Left lung (tissue), 10 donors: Measurements from ENCODE around the gene NDUFV2. TPM values are rescaled to one million over a fixed set of nuclear protein-coding genes. Genes with fewer than 3 reads are reported as not detected.
"Not testable (repeated sequence)": the region's sequence is repeated elsewhere in the genome, so short reads cannot be mapped to it uniquely, and the experiment has no call there.

Experiments used
- ATAC-seq: fragments of 200-7000 bp; cut with Tn5 transposase; one replicate; pipeline ENCODE4 v1.9.1; 2020; ENCODE audit warnings: moderate library complexity
- DNase-seq, 4 donors: peaks; one replicate each; pipeline ENCODE4 v3.0.0-alpha.2; 2013 to 2020
- H3K27ac ChIP-seq, 2 donors: fragments of 200-600 bp; sonication (generic) in 1 of 2; one replicate each; pipeline versions ENCODE4 v1.5.0 to v1.8.0; 2020 to 2021
- H3K27me3 ChIP-seq, 2 donors: fragments of 200-600 bp; sonication (generic) in 1 of 2; one replicate each; pipeline versions ENCODE4 v1.5.0 to v1.8.0; 2020 to 2021
- H3K36me3 ChIP-seq, 2 donors: fragments of 200-600 bp; sonication (generic) in 1 of 2; one replicate each; pipeline versions ENCODE4 v1.5.0 to v1.8.0; 2020 to 2021
- H3K4me1 ChIP-seq, 2 donors: fragments of 200-600 bp; one replicate each; pipeline ENCODE4 v1.8.0; 2021
- H3K4me3 ChIP-seq, 2 donors: fragments of 200-600 bp; sonication (generic) in 1 of 2; one replicate each; pipeline versions ENCODE4 v1.5.0 to v1.8.0; 2020 to 2021; ENCODE audit warnings: mild to moderate bottlenecking in 1 of 2
- H3K9me3 ChIP-seq, 2 donors: fragments of 200-600 bp; sonication (generic) in 1 of 2; one replicate each; pipeline versions ENCODE4 v1.5.0 to v1.8.0; 2020 to 2021
- CTCF ChIP-seq, 2 donors: fragments of 200-600 bp; sonication (generic) in 1 of 2; IDR thresholded peaks; one replicate each; pipeline versions ENCODE4 v1.5.0 to v1.8.0; 2021; ENCODE audit warnings: antibody characterized with exemption in 2 of 2
- intact Hi-C, 2 donors: fragments of 100-400 bp; cut with DNase I; formaldehyde crosslinking; loops; one replicate each; pipeline versions ENCODE4 v1.11.2 to v1.14.2; 2022
- polyA plus RNA-seq, 6 donors: library from polyadenylated mRNA; unstranded; fragments of 120-200 nt; gene quantifications; one replicate each; pipeline ENCODE4 v1.2.1, GENCODE V29; 2013; ENCODE audit not compliant: insufficient read length in 6 of 6
- total RNA-seq, 2 donors: library from RNA; stranded (reverse); fragmentation: NEBNext Ultra II Directional; extraction: Animal tissue kit (Norgen Biotek cat#: 25700); gene quantifications; one replicate each; pipeline ENCODE4 v1.2.1, GENCODE V29; 2021
- donor health status: DM: no; HTN: yes; CAD: no.
- donor health status: DM: no; HTN: no; CAD: no.

The NDUFV2 gene
- total and polyA plus RNA-seq, 8 donors = 69.1 to 138 (median 93.6) TPM

GRCh38 chr18:9087144-9087543 is 15.4 kb upstream of the NDUFV2 start:
- intact Hi-C loops = loop anchor here in 1 of 2 donors (10.0 kb wide), 1 partner anchor 58 kb away; no protein-coding TSS in a partner anchor
- no peak for ATAC-seq

GRCh38 chr18:9088252-9088651 is 14.2 kb upstream of the NDUFV2 start:
- no peaks in the 10 kb centered on the region for H3K36me3 ChIP-seq
- DNase-seq = no peak
- H3K4me1 ChIP-seq = peaks cover 0 to 23% of the 10 kb centered on the region in 2 donors
- intact Hi-C loops = loop anchor here in 1 of 2 donors (10.0 kb wide), 1 partner anchor 57 kb away; no protein-coding TSS in a partner anchor
- no peaks in the 10 kb centered on the region for H3K9me3 ChIP-seq
- no peak overlapping the region for H3K4me3 ChIP-seq
- no peak overlapping the region for H3K27ac ChIP-seq
- no peaks in the 10 kb centered on the region for H3K27me3 ChIP-seq
- TF ChIP-seq CTCF (IDR thresholded peaks at IDR 0.05) = no peak
- no peak for ATAC-seq

More at GRCh38 chr18:9087144-9087543, 15.4 kb upstream of the NDUFV2 start:
- peaks cover 9 to 28% of the 10 kb centered on the region in 2 donors for H3K4me1 ChIP-seq
- no peaks in the 10 kb centered on the region for H3K9me3 ChIP-seq
- DNase-seq = no peak
- H3K4me3 ChIP-seq = no peak overlapping the region
- no peak for TF ChIP-seq CTCF (IDR thresholded peaks at IDR 0.05)
- H3K27me3 ChIP-seq = no peaks in the 10 kb centered on the region
- no peaks in the 10 kb centered on the region for H3K36me3 ChIP-seq
- no peak overlapping the region for H3K27ac ChIP-seq

GRCh38 chr18:9088727-9089126 is 13.8 kb upstream of the NDUFV2 start:
- not testable (repeated sequence) for DNase-seq, H3K4me3 ChIP-seq, H3K9me3 ChIP-seq, H3K27ac ChIP-seq, H3K27me3 ChIP-seq, ATAC-seq, H3K36me3 ChIP-seq
- intact Hi-C loops = loop anchor here in 1 of 2 donors (10.0 kb wide), 1 partner anchor 56 kb away; no protein-coding TSS in a partner anchor
- H3K4me1 ChIP-seq = peaks cover 0 to 21% of the 10 kb centered on the region in 2 donors

GRCh38 chr18:9090578-9090977 is 11.9 kb upstream of the NDUFV2 start:
- no peak overlapping the region for H3K4me3 ChIP-seq
- no peak for TF ChIP-seq CTCF (IDR thresholded peaks at IDR 0.05)
- ATAC-seq = no peak
- H3K4me1 ChIP-seq = peaks cover 0 to 25% of the 10 kb centered on the region in 2 donors
- no peak overlapping the region for H3K27ac ChIP-seq
- DNase-seq = no peak
- intact Hi-C loops = no loop called here
- H3K36me3 ChIP-seq = no peaks in the 10 kb centered on the region
- H3K9me3 ChIP-seq = no peaks in the 10 kb centered on the region
- H3K27me3 ChIP-seq = no peaks in the 10 kb centered on the region

GRCh38 chr18:9091066-9091476 is 11.4 kb upstream of the NDUFV2 start:
- ATAC-seq (no peak), DNase-seq (no peak)
- Histone ChIP-seq H3K4me3 (no peak overlapping the region), H3K36me3 (no peaks in the 10 kb centered on the region), H3K27me3 (no peaks in the 10 kb centered on the region), H3K27ac (no peak overlapping the region), H3K9me3 (no peaks in the 10 kb centered on the region), H3K4me1 (peaks cover 0 to 29% of the 10 kb centered on the region in 2 donors)
- TF ChIP-seq CTCF (IDR thresholded peaks at IDR 0.05) = no peak
- intact Hi-C loops = no loop called here

GRCh38 chr18:9092665-9093064 is 9.8 kb upstream of the NDUFV2 start:
- no peaks in the 10 kb centered on the region for H3K9me3 ChIP-seq
- no peak overlapping the region for H3K4me3 ChIP-seq
- DNase-seq (no peak), ATAC-seq (peak; percentile 46)
- intact Hi-C loops = no loop called here
- peaks cover 0 to 29% of the 10 kb centered on the region in 2 donors for H3K4me1 ChIP-seq
- no peaks in the 10 kb centered on the region for H3K27me3 ChIP-seq
- TF ChIP-seq CTCF (IDR thresholded peaks at IDR 0.05) = no peak
- H3K27ac ChIP-seq = no peak overlapping the region
- no peaks in the 10 kb centered on the region for H3K36me3 ChIP-seq

GRCh38 chr18:9093109-9093508 is 9.4 kb upstream of the NDUFV2 start:
- H3K36me3 ChIP-seq, H3K4me3 ChIP-seq, ATAC-seq, H3K27ac ChIP-seq, DNase-seq, H3K9me3 ChIP-seq, H3K27me3 ChIP-seq, intact Hi-C loops: not testable (repeated sequence)
- H3K4me1 ChIP-seq = peaks cover 0 to 29% of the 10 kb centered on the region in 2 donors
